ENCODE results near the gene CTRB1. TPM values are rescaled to one million over a fixed set of nuclear protein-coding genes. Genes with fewer than 3 reads are reported as not detected.

The CTRB1 gene
- total and polyA plus RNA-seq, 2 of the 13 experiments (the other 11 are each of a cell fraction or from before 2014, with no cell fraction given), result not detected

DNA sequence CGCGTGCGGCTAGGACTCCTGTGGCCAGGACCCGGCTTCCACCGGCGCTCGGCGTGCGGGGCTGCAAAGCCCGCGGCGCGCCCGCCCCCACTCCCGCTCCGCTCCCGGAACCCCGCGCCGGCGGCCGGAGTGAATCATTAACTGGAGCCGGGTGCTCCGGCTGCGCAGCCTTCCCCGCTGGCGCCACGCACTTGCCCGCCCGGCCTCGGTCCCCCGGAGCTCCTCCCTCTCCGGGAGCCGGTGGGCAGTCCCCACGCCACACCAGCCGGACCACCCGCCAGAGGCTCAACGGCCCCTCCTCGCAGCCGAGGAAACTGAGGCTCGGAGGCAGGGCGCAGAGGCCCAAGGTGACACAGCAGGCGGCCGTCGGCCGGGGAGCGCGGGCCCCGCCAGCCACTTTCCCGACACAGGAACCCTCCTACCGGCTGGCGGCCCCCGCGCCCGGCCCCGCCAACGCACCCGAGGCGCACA lies 32.1 kb downstream of the CTRB1 start (continued):
- TF ChIP-seq, protein P1, sequence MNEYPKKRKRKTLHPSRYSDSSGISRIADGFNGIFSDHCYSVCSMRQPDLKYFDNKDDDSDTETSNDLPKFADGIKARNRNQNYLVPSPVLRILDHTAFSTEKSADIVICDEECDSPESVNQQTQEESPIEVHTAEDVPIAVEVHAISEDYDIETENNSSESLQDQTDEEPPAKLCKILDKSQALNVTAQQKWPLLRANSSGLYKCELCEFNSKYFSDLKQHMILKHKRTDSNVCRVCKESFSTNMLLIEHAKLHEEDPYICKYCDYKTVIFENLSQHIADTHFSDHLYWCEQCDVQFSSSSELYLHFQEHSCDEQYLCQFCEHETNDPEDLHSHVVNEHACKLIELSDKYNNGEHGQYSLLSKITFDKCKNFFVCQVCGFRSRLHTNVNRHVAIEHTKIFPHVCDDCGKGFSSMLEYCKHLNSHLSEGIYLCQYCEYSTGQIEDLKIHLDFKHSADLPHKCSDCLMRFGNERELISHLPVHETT (CRISPR knock-in tag; conservative IDR thresholded peaks at IDR 0.05), result peak; percentile 83
- TF ChIP-seq ZNF260 (CRISPR knock-in tag; IDR thresholded peaks at IDR 0.05; ENCODE audit: borderline replicate concordance, low read depth) (no peak), TBX3 (IDR thresholded peaks at IDR 0.05; ENCODE audit: borderline replicate concordance) (no peak), ZFY (CRISPR knock-in tag; IDR thresholded peaks at IDR 0.05) (peak; percentile 80; the same call in 1 of the 2 replicates), ZNF34 (CRISPR knock-in tag; IDR thresholded peaks at IDR 0.05; ENCODE audit: borderline replicate concordance) (peak; percentile 58; the same call in 1 of the 2 replicates), ZNF3 (CRISPR knock-in tag; IDR thresholded peaks at IDR 0.05) (no peak), ZBTB46 (CRISPR knock-in tag; IDR thresholded peaks at IDR 0.05; ENCODE audit: borderline replicate concordance) (no peak; the same call in 1 of the 2 replicates), SOX5 (CRISPR knock-in tag; IDR thresholded peaks at IDR 0.05; ENCODE audit: borderline replicate concordance) (peak; percentile 23; the same call in 1 of the 2 replicates), ZNF431 (CRISPR knock-in tag; IDR thresholded peaks at IDR 0.05; ENCODE audit: borderline replicate concordance, low read depth) (no peak), SKIL (CRISPR knock-in tag; IDR thresholded peaks at IDR 0.05; ENCODE audit: borderline replicate concordance) (no peak), SPEN (CRISPR knock-in tag; IDR thresholded peaks at IDR 0.05; ENCODE audit: low read depth) (no peak), MEIS2 (CRISPR knock-in tag; IDR thresholded peaks at IDR 0.05) (peak; percentile 34), ZFP91 (CRISPR knock-in tag; IDR thresholded peaks at IDR 0.05; ENCODE audit: borderline replicate concordance) (peak; percentile 81; the same call in 1 of the 2 replicates), HOXD1 (CRISPR knock-in tag; IDR thresholded peaks at IDR 0.05) (no peak), ZNF30 (CRISPR knock-in tag; IDR thresholded peaks at IDR 0.05) (peak; percentile 57; the same call in 1 of the 2 replicates), TARDBP (CRISPR knock-in tag; IDR thresholded peaks at IDR 0.05) (peak; percentile 63; the same call in 1 of the 2 replicates), ZNF563 (CRISPR knock-in tag; IDR thresholded peaks at IDR 0.05) (0 out of 2 replicates have a peak, but pooled peaks have one; percentile 68), SRSF1 (optimal IDR thresholded peaks at IDR 0.05; ENCODE audit: low read depth, low read length) (peak; percentile 65)
- TF ChIP-seq, protein P2, sequence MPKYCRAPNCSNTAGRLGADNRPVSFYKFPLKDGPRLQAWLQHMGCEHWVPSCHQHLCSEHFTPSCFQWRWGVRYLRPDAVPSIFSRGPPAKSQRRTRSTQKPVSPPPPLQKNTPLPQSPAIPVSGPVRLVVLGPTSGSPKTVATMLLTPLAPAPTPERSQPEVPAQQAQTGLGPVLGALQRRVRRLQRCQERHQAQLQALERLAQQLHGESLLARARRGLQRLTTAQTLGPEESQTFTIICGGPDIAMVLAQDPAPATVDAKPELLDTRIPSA (CRISPR knock-in tag; IDR thresholded peaks at IDR 0.05; ENCODE audit: borderline replicate concordance), result peak; percentile 5; the same call in 1 of the 2 replicates
- TF ChIP-seq, protein P3, sequence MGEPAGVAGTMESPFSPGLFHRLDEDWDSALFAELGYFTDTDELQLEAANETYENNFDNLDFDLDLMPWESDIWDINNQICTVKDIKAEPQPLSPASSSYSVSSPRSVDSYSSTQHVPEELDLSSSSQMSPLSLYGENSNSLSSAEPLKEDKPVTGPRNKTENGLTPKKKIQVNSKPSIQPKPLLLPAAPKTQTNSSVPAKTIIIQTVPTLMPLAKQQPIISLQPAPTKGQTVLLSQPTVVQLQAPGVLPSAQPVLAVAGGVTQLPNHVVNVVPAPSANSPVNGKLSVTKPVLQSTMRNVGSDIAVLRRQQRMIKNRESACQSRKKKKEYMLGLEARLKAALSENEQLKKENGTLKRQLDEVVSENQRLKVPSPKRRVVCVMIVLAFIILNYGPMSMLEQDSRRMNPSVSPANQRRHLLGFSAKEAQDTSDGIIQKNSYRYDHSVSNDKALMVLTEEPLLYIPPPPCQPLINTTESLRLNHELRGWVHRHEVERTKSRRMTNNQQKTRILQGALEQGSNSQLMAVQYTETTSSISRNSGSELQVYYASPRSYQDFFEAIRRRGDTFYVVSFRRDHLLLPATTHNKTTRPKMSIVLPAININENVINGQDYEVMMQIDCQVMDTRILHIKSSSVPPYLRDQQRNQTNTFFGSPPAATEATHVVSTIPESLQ (CRISPR knock-in tag; conservative IDR thresholded peaks at IDR 0.05), result no peak
